Fibroblast of lung (primary cell): Measurements from ENCODE around the gene TSHZ1. TPM values are rescaled to one million over a fixed set of nuclear protein-coding genes. Genes with fewer than 3 reads are reported as not detected.

ENCODE experiments used
- DNase-seq, 2 donors: peaks; one replicate each; pipeline versions ENCODE4 v3.0.0 to v3.0.0-alpha.2; 2010; ENCODE audit warnings: low read depth in 2 of 2
- H2AFZ ChIP-seq: 2 replicates; pipeline ENCODE4 v1.5.1; 2012; ENCODE audit warnings: low read length, control low read depth, inconsistent platforms
- H3K27ac ChIP-seq: 2 replicates; pipeline ENCODE4 v1.5.1; 2011; ENCODE audit warnings: low read length, control low read depth; ENCODE audit not compliant: insufficient read depth
- H3K27me3 ChIP-seq: 2 replicates; pipeline ENCODE4 v1.5.1; 2011; ENCODE audit warnings: mild to moderate bottlenecking, low read length; ENCODE audit not compliant: control insufficient read depth, insufficient read depth
- H3K36me3 ChIP-seq: 2 replicates; pipeline ENCODE4 v1.5.1; 2011; ENCODE audit warnings: low read length; ENCODE audit not compliant: control insufficient read depth, insufficient read depth
- H3K4me1 ChIP-seq: 2 replicates; pipeline ENCODE4 v1.5.1; 2011; ENCODE audit warnings: low read length; ENCODE audit not compliant: control insufficient read depth, insufficient read depth; ENCODE audit errors: extremely low read depth
- H3K4me2 ChIP-seq: 2 replicates; pipeline ENCODE4 v1.5.1; 2011; ENCODE audit warnings: low read length, control low read depth; ENCODE audit not compliant: insufficient read depth; ENCODE audit errors: extremely low read depth
- H3K4me3 ChIP-seq, 4 experiments: fragments of 200-600 bp in 1 of 4; sonication (generic) in 1 of 4; replicated peaks in 1 of 4; 2 replicates each; pipeline ENCODE4 v1.5.1; 2011 to 2016; ENCODE audit warnings: low read length in 4 of 4, low read depth in 3 of 4, mild to moderate bottlenecking in 3 of 4, control low read depth in 2 of 4, inconsistent platforms in 1 of 4, mixed read lengths in 1 of 4; ENCODE audit not compliant: insufficient read depth in 1 of 4; ENCODE audit errors: control extremely low read depth in 1 of 4
- H3K79me2 ChIP-seq: 2 replicates; pipeline ENCODE4 v1.5.1; 2012; ENCODE audit warnings: mild to moderate bottlenecking, low read length, inconsistent platforms; ENCODE audit not compliant: control insufficient read depth, insufficient read depth
- H3K9ac ChIP-seq: 2 replicates; pipeline ENCODE4 v1.5.1; 2011; ENCODE audit warnings: mild to moderate bottlenecking, low read length, control low read depth; ENCODE audit not compliant: insufficient read depth
- H3K9me3 ChIP-seq: 2 replicates; pipeline ENCODE4 v1.5.1; 2012; ENCODE audit warnings: low read depth, low read length; ENCODE audit not compliant: control insufficient read depth, insufficient read depth
- H4K20me1 ChIP-seq: 2 replicates; pipeline ENCODE4 v1.5.1; 2011; ENCODE audit warnings: low read length; ENCODE audit not compliant: control insufficient read depth, insufficient read depth; ENCODE audit errors: extremely low read depth
- CTCF ChIP-seq, 2 donors: IDR thresholded peaks in 1 of 2; conservative IDR thresholded peaks in 1 of 2; 1 replicate in 1 of 2; 2 replicates in 1 of 2; pipeline ENCODE4 v1.5.1; 2011 to 2012; ENCODE audit warnings: low read length in 2 of 2, control low read depth in 1 of 2, inconsistent platforms in 1 of 2, low read depth in 1 of 2, mild to moderate bottlenecking in 1 of 2
- EZH2 ChIP-seq: IDR thresholded peaks from 2 replicates; pipeline ENCODE4 v1.5.1; 2012; ENCODE audit warnings: low read length, control low read depth, mild to moderate bottlenecking; ENCODE audit errors: missing control alignments
- polyA plus RNA-seq, 2 donors: library from polyadenylated mRNA; depleted of rRNA in 1 of 2; stranded (reverse) in 1 of 2; unstranded in 1 of 2; fragments of >200 nt; gene quantifications; 2 replicates each; pipeline ENCODE4 v1.2.1, GENCODE V29; 2011 to 2012; ENCODE audit warnings: missing spikeins in 1 of 2
- total RNA-seq: library from RNA; depleted of rRNA; stranded (reverse); fragments of >200 nt; gene quantifications from 2 replicates; pipeline ENCODE4 v1.2.1, GENCODE V29; 2014

The TSHZ1 gene
- total and polyA plus RNA-seq, 2 donors (not counting 1 experiment from before 2014, with no cell fraction given): 4.3 TPM

- H3K36me3 ChIP-seq: no peaks in the 10 kb centered on the region
- H3K9me3 ChIP-seq: no peaks in the 10 kb centered on the region
- no peak for DNase-seq
- H3K4me1 ChIP-seq: no peaks in the 10 kb centered on the region
- H3K4me2 ChIP-seq: no peak overlapping the region
- TF ChIP-seq CTCF (conservative IDR thresholded peaks at IDR 0.05 in 1 of 2, IDR thresholded peaks at IDR 0.05 in 1 of 2; ENCODE audit: low read depth in 1 of 2, low read length in 2 of 2) (no peak), EZH2 (no peak)
- no peak overlapping the region for H3K9ac ChIP-seq
- H3K4me3 ChIP-seq: no peak overlapping the region
- no peak overlapping the region for H2AFZ ChIP-seq
- H3K27ac ChIP-seq: no peak overlapping the region
- no peaks in the 10 kb centered on the region for H3K27me3 ChIP-seq
- H3K79me2 ChIP-seq: no peaks in the 10 kb centered on the region
- H4K20me1 ChIP-seq: no peaks in the 10 kb centered on the region
These were observed 58.6 kb downstream of the TSHZ1 start for GRCh38 chr18:75269124-75269680.

GRCh38 chr18:75269696-75270095, 59.1 kb downstream of the TSHZ1 start:
- Histone ChIP-seq H3K36me3 (no peaks in the 10 kb centered on the region), H3K4me2 (no peak overlapping the region), H2AFZ (no peak overlapping the region), H3K4me1 (no peaks in the 10 kb centered on the region), H3K27ac (no peak overlapping the region), H3K79me2 (no peaks in the 10 kb centered on the region), H3K9me3 (no peaks in the 10 kb centered on the region), H4K20me1 (no peaks in the 10 kb centered on the region), H3K27me3 (no peaks in the 10 kb centered on the region), H3K9ac (no peak overlapping the region), H3K4me3 (no peak overlapping the region)
- no peak for DNase-seq
- TF ChIP-seq CTCF (conservative IDR thresholded peaks at IDR 0.05 in 1 of 2, IDR thresholded peaks at IDR 0.05 in 1 of 2; ENCODE audit: low read depth in 1 of 2, low read length in 2 of 2): no peak

GRCh38 chr18:75271952-75272351, 61.4 kb downstream of the TSHZ1 start:
- H3K27me3 ChIP-seq: no peaks in the 10 kb centered on the region
- H3K27ac ChIP-seq: no peak overlapping the region
- H3K9ac ChIP-seq: no peak overlapping the region
- TF ChIP-seq EZH2 (no peak), CTCF (conservative IDR thresholded peaks at IDR 0.05 in 1 of 2, IDR thresholded peaks at IDR 0.05 in 1 of 2; ENCODE audit: low read depth in 1 of 2, low read length in 2 of 2) (no peak)
- H2AFZ ChIP-seq: no peak overlapping the region
- no peaks in the 10 kb centered on the region for H3K9me3 ChIP-seq
- no peaks in the 10 kb centered on the region for H3K79me2 ChIP-seq
- no peak overlapping the region for H3K4me2 ChIP-seq
- H4K20me1 ChIP-seq: no peaks in the 10 kb centered on the region
- DNase-seq: no peak
- no peaks in the 10 kb centered on the region for H3K36me3 ChIP-seq
- no peaks in the 10 kb centered on the region for H3K4me1 ChIP-seq
- H3K4me3 ChIP-seq: no peak overlapping the region
